Memory B cell (primary cell): ENCODE data around the gene UNC13C.
"Not testable (repeated sequence)": the region's sequence is repeated elsewhere in the genome, so short reads cannot be mapped to it uniquely, and the experiment has no call there.

ENCODE experiments used
- ATAC-seq: fragments of 150-1000 bp; cut with Tn5 transposase; 2 replicates; pipeline ENCODE4 v1.10.0; 2021; ENCODE audit warnings: low read depth, mild to moderate bottlenecking, moderate library complexity
- DNase-seq, 2 donors: peaks; one replicate each; pipeline ENCODE4 v3.0.0; 2022; ENCODE audit warnings: low spot score in 2 of 2
- H3K27ac Mint-ChIP-seq: one replicate; pipeline ENCODE4 v1.8.0; 2022; ENCODE audit warnings: mild to moderate bottlenecking, moderate library complexity, mixed read lengths
- H3K27me3 Mint-ChIP-seq: one replicate; pipeline ENCODE4 v1.8.0; 2022; ENCODE audit warnings: mixed read lengths
- H3K36me3 Mint-ChIP-seq: one replicate; pipeline ENCODE4 v1.8.0; 2022; ENCODE audit warnings: mild to moderate bottlenecking, mixed read lengths
- H3K4me1 Mint-ChIP-seq: one replicate; pipeline ENCODE4 v1.8.0; 2022; ENCODE audit warnings: mixed read lengths
- H3K4me3 Mint-ChIP-seq: one replicate; pipeline ENCODE4 v1.8.0; 2022; ENCODE audit warnings: mild to moderate bottlenecking, moderate library complexity, mixed read lengths
- H3K9me3 Mint-ChIP-seq: one replicate; pipeline ENCODE4 v1.8.0; 2022; ENCODE audit warnings: mixed read lengths

UNC13C gene

GRCh38 chr15:54450288-54450687 is 472.0 kb downstream of the UNC13C start:
- not testable (repeated sequence) for H3K36me3 Mint-ChIP-seq, H3K4me1 Mint-ChIP-seq, ATAC-seq

GRCh38 chr15:54456413-54456812 is 478.2 kb downstream of the UNC13C start:
- Mint-ChIP-seq H3K9me3 (peaks cover 18% of the 10 kb centered on the region), H3K36me3 (no peaks in the 10 kb centered on the region), H3K4me3 (no peak overlapping the region)

More at GRCh38 chr15:54450288-54450687, 472.0 kb downstream of the UNC13C start:
- not testable (repeated sequence) for DNase-seq, H3K27ac Mint-ChIP-seq, H3K4me3 Mint-ChIP-seq, H3K27me3 Mint-ChIP-seq
- peaks cover 21% of the 10 kb centered on the region for H3K9me3 Mint-ChIP-seq

DNA sequence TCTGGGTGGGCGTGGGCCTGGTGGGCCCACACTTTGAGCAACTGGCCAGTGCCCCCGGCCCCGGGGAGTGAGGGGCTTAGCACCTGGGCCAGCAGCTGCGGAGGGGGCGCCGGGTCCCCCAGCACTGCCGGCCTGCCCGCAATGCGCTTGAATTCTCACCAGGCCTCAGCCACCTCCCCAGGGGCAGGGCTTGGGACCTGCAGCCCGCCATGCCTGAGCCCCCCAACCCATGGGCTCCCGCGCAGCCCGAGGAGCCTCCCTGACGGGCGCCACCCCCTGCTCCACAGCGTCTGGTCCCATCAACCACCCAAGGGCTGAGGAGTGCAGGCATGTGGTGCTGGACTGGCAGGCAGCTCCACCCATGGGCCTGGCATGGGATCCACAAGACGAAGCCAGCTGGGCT is 484.3 kb downstream of the UNC13C start:
- Mint-ChIP-seq H3K27me3 (no peaks in the 10 kb centered on the region), H3K4me1 (no peaks in the 10 kb centered on the region), H3K36me3 (no peaks in the 10 kb centered on the region), H3K27ac (no peak overlapping the region), H3K4me3 (no peak overlapping the region), H3K9me3 (peaks cover 6% of the 10 kb centered on the region)
- no peak for DNase-seq
- no peak for ATAC-seq

More at GRCh38 chr15:54456413-54456812, 478.2 kb downstream of the UNC13C start:
- Mint-ChIP-seq H3K27ac (no peak overlapping the region), H3K27me3 (no peaks in the 10 kb centered on the region), H3K4me1 (no peaks in the 10 kb centered on the region)
- ATAC-seq, result no peak
- no peak for DNase-seq

GRCh38 chr15:54481819-54482218 is 503.6 kb downstream of the UNC13C start:
- Mint-ChIP-seq H3K4me3 (no peak overlapping the region), H3K27ac (no peak overlapping the region), H3K36me3 (no peaks in the 10 kb centered on the region), H3K4me1 (no peaks in the 10 kb centered on the region), H3K9me3 (peaks cover 10% of the 10 kb centered on the region), H3K27me3 (peaks cover 3% of the 10 kb centered on the region)
- DNase-seq, result no peak
- no peak for ATAC-seq

- Mint-ChIP-seq H3K27ac (no peak overlapping the region), H3K4me1 (no peaks in the 10 kb centered on the region), H3K36me3 (no peaks in the 10 kb centered on the region), H3K27me3 (peaks cover 3% of the 10 kb centered on the region), H3K9me3 (peaks cover 10% of the 10 kb centered on the region), H3K4me3 (no peak overlapping the region)
- no peak for DNase-seq
- ATAC-seq, result no peak
Measured at GRCh38 chr15:54482251-54482650, 504.0 kb downstream of the UNC13C start.

- no peaks in the 10 kb centered on the region for H3K36me3 Mint-ChIP-seq
- no peak for ATAC-seq
- H3K27me3 Mint-ChIP-seq, result no peaks in the 10 kb centered on the region
- DNase-seq, result no peak
- no peaks in the 10 kb centered on the region for H3K4me1 Mint-ChIP-seq
- H3K4me3 Mint-ChIP-seq, result no peak overlapping the region
- H3K27ac Mint-ChIP-seq, result no peak overlapping the region
- H3K9me3 Mint-ChIP-seq, result peaks cover 6% of the 10 kb centered on the region
Measured at GRCh38 chr15:54500330-54500729, 522.1 kb downstream of the UNC13C start.

- Mint-ChIP-seq H3K36me3 (no peaks in the 10 kb centered on the region), H3K4me1 (no peaks in the 10 kb centered on the region), H3K9me3 (peaks cover 4% of the 10 kb centered on the region), H3K27me3 (no peaks in the 10 kb centered on the region), H3K4me3 (no peak overlapping the region), H3K27ac (no peak overlapping the region)
- DNase-seq, result no peak
- no peak for ATAC-seq
Measured at GRCh38 chr15:54502416-54503075, 524.3 kb downstream of the UNC13C start.

- Mint-ChIP-seq H3K27me3 (no peaks in the 10 kb centered on the region), H3K9me3 (peaks cover under 1% of the 10 kb centered on the region)
- no peak for ATAC-seq
Measured at GRCh38 chr15:54504695-54505094, 526.5 kb downstream of the UNC13C start.

DNA sequence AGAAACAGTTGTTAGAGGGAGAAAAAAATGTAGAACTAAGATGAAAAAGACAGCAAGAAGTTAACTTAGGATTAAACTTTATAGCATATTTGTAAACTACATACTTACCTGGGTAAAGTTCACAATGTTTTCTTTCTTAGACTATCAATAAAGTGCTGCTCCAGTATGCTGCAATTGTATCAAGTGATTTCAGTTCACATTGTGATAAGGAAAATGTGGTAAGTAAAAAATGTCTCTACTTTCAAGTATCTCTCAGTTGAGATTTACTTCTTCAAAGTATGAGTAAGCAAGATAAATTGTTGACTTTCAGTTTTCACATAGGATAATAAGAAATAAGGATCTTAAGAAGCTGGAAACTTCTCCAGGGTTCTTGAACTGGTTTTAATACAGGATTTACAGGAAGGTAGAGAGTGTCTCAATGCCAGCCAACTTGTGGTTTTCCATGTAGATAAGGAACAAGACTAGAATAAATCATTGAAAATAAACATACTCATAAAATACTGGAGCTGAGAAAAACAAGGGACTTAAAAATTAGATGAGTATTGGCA is 528.8 kb downstream of the UNC13C start:
- no peak overlapping the region for H3K4me3 Mint-ChIP-seq
- DNase-seq (no peak), ATAC-seq (no peak)
- no peaks in the 10 kb centered on the region for H3K4me1 Mint-ChIP-seq
- no peaks in the 10 kb centered on the region for H3K36me3 Mint-ChIP-seq
- no peaks in the 10 kb centered on the region for H3K9me3 Mint-ChIP-seq
- no peak overlapping the region for H3K27ac Mint-ChIP-seq
- no peaks in the 10 kb centered on the region for H3K27me3 Mint-ChIP-seq

More at GRCh38 chr15:54504695-54505094, 526.5 kb downstream of the UNC13C start:
- Mint-ChIP-seq H3K4me1 (no peaks in the 10 kb centered on the region), H3K36me3 (no peaks in the 10 kb centered on the region), H3K27ac (no peak overlapping the region), H3K4me3 (no peak overlapping the region)
- DNase-seq, result no peak

DNA sequence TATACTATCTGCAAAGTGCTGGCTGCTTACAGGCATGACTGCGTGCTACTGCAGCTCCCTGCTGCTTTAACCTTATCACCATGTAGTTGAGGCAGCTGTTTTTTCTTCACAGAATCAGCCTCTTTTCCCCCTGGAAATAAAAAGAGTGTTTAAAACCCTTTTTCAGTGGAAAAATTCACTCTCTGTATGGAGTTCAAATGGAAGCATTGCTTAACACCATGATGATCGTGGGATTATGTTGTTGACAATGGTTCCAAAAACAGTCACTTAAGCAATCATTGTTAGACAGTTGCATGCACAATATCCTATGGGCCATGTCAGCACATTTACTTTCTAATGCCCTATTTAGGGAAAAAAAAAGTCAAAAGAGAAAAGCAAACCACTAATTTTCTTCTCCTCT is 536.4 kb downstream of the UNC13C start:
- DNase-seq, result no peak
- no peak for ATAC-seq
- H3K27me3 Mint-ChIP-seq, result no peaks in the 10 kb centered on the region
- H3K9me3 Mint-ChIP-seq, result no peaks in the 10 kb centered on the region
- H3K27ac Mint-ChIP-seq, result no peak overlapping the region
- no peaks in the 10 kb centered on the region for H3K36me3 Mint-ChIP-seq
- no peak overlapping the region for H3K4me3 Mint-ChIP-seq
- H3K4me1 Mint-ChIP-seq, result no peaks in the 10 kb centered on the region

DNA sequence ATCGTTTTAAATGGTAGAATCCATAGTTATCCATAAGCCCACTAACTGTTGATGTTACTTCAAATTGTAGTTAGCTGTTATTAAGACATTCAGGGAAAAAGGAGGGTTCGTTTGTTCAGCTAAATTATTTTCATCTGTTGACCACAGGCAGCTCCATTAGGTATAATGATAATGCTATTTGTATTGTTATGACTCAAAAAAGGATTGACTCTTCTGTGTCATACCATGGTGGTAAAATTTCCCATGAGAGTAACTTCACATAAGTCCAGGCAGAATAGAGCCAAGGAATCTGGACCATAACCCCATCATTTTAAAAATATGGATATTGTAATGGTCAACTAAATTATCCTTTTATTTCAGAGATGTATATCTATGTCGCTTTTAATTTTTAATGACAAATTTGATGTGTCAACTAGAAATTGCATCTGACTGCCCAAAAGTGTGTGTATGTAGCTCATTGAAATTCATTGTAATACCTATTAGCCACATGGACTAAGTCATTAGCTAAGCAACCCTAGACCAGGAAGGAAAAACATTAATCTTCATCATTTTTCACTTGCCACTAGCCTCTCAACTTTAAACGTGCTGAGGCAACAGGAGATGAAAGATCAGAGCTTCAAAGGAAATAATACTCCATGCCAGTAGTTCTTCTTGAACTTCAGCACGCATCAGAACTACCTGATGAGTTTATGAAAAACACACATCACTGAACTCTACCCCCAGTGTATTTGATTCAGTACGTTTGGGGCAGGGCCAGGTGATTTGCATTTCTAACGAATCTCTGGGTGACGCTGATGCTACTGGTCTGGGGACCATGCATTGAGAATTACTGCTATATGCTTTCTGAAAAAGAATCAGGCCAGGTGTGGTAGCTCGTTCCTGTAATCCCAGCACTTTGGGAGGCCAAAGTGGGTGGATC is 537.7 kb downstream of the UNC13C start:
- ATAC-seq (no peak), DNase-seq (no peak)
- no peaks in the 10 kb centered on the region for H3K36me3 Mint-ChIP-seq
- H3K27ac Mint-ChIP-seq, result no peak overlapping the region
- no peaks in the 10 kb centered on the region for H3K27me3 Mint-ChIP-seq
- no peak overlapping the region for H3K4me3 Mint-ChIP-seq
- no peaks in the 10 kb centered on the region for H3K4me1 Mint-ChIP-seq
- no peaks in the 10 kb centered on the region for H3K9me3 Mint-ChIP-seq

GRCh38 chr15:54517366-54517765 is 539.1 kb downstream of the UNC13C start:
- Mint-ChIP-seq H3K27ac (no peak overlapping the region), H3K4me1 (no peaks in the 10 kb centered on the region), H3K4me3 (no peak overlapping the region)

DNA sequence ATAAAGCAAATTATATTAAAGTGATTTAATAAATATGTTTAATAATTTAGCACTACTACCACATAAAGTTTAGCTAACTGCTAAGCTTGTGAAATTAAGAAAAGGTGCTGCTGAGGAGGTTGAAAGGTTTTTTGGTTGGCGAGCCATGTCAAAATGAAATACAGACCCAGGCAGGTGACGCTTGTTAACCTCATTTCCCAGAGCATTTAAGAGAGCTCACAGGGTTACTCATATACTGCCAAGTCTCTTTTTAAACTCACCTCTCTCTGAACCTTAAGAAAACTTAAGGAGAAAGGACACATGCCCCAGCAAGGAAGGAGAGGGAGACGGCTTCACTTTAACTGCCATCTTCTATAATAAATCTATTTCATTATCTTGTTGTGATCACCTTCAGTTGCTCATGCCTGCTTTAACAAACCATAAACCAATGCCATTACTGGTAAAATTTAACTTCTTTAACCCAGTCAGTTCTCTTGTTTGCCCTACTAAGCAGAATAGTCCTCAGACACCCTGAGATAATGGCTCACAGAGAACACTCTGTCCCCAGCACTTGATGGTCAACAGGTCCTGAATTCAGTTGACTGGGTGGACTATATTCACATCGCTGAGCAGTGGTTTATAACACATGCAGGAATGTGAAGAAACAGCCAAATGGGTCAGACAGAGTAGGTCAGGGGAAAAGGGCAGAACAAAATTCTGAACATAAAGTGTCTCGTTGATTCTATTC is 540.1 kb downstream of the UNC13C start:
- Mint-ChIP-seq H3K27ac (no peak overlapping the region), H3K36me3 (no peaks in the 10 kb centered on the region), H3K27me3 (no peaks in the 10 kb centered on the region), H3K9me3 (no peaks in the 10 kb centered on the region), H3K4me1 (no peaks in the 10 kb centered on the region), H3K4me3 (no peak overlapping the region)
- ATAC-seq (no peak), DNase-seq (no peak)

More at GRCh38 chr15:54517366-54517765, 539.1 kb downstream of the UNC13C start:
- no peaks in the 10 kb centered on the region for H3K27me3 Mint-ChIP-seq
- no peaks in the 10 kb centered on the region for H3K9me3 Mint-ChIP-seq
- no peak for ATAC-seq
- H3K36me3 Mint-ChIP-seq, result no peaks in the 10 kb centered on the region
- DNase-seq, result no peak

GRCh38 chr15:54519577-54519976 is 541.3 kb downstream of the UNC13C start:
- Mint-ChIP-seq H3K27me3 (no peaks in the 10 kb centered on the region), H3K27ac (no peak overlapping the region), H3K36me3 (no peaks in the 10 kb centered on the region), H3K4me1 (no peaks in the 10 kb centered on the region), H3K9me3 (no peaks in the 10 kb centered on the region), H3K4me3 (no peak overlapping the region)
- DNase-seq (no peak), ATAC-seq (no peak)
